CD4-positive, alpha-beta T cell treated with Interleukin-4 for 4 hours (primary cell): ENCODE measurements around the gene CFAP65.

Source experiments
- DNase-seq: peaks from one replicate; pipeline ENCODE4 v3.0.0-alpha.2; 2020

The CFAP65 gene

GRCh38 chr2:218961651-218962570, 79.4 kb downstream of the CFAP65 start:
- no peak for DNase-seq

DNA sequence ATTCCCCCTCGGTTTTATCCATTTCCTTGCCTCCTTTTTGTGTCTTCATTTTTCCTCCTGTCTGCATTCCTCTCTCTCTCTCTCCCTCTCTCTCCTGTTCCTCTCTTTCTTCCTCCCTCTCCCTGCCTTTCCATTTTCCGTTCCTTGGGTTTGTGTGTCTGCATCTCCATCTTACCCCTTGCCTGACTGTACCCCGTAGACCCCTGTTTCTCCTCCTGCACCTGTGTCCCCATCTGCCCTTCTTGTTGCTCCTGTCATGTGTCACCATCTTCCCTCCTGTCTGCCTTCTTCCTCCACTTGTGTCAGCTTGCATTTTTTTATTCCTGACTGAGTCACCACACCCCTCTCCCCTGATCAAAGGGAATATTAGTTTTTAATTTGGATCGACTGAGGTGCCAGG, 80.1 kb downstream of the CFAP65 start:
- no peak for DNase-seq

DNA sequence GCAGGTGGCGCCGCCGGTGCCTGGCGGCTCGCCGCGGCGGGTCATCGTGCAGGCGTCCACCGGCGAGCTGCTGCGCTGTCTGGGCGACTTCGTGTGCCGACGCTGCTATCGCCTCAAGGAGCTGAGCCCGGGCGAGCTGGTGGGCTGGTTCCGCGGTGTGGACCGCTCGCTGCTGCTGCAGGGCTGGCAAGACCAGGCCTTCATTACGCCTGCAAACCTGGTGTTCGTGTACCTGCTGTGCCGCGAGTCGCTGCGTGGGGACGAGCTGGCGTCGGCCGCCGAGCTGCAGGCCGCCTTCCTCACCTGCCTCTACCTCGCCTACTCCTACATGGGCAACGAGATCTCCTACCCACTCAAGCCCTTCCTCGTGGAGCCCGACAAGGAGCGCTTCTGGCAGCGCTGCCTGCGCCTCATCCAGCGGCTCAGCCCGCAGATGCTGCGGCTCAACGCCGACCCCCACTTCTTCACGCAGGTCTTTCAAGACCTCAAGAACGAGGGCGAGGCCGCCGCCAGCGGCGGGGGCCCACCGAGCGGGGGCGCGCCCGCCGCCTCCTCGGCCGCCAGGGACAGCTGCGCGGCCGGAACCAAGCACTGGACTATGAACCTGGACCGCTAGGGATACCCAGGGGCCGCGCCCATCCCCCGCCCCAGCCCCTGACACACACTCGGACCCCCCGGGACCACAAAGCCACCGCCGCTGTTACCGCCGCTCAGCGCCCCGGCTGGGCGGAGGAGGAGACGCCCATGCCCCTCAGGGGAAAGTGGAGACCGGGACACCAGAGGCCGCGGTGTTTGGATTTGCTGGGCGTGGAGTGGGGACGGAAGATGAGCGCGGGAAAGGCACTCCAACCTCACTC, 80.8 kb downstream of the CFAP65 start:
- DNase-seq, result no peak

DNA sequence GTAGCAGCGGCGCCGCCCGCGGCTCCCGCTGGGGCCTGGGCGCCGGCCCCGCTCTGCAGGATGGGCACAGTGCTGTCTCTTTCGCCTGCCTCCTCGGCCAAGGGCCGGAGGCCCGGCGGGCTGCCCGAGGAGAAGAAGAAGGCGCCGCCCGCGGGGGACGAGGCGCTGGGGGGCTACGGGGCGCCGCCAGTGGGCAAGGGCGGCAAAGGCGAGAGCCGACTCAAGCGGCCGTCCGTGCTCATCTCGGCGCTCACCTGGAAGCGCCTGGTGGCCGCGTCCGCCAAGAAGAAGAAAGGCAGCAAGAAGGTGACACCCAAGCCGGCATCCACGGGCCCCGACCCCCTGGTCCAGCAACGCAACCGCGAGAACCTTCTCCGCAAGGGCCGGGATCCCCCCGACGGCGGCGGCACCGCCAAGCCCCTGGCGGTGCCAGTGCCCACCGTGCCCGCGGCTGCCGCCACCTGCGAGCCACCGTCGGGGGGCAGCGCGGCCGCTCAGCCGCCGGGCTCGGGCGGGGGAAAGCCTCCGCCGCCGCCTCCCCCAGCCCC, 81.5 kb downstream of the CFAP65 start:
- DNase-seq, result no peak

DNA sequence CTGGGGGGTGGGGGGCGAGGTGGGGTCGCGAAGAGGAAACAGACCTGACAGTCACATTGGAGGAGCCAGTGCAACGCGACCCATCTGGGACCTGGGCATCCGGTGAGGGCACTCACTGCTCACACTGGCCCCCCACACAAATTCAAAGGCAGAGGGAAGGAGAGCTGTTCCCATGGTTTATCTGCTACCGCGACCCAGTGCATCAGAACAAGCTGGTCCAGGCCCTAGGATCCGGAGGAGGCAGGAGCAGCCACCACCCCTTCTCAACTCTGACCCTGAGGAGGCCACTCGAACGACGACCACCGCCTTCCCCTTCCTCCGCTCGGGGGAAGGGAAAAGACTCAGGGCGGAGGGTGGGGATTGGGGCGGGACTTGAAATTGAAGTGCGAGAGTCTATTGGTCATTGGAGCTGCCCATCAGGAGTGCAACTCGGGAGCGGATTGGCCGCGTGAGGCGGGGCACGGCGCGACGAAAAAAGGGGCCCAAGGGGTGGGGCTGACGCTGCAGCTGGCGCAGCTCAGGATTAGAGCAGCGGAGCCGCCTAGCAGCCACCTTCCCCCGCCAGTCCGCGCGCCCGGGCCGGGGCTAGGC, 82.1 kb downstream of the CFAP65 start, which contains the start of gene CDK5R2:
TSS of gene CDK5R2 (plus strand) at position 526 of the 591 bp plus-strand sequence. CDS start 155 bp downstream, outside the sequence.
- DNase-seq, result peak; percentile 62

GRCh38 chr2:218958276-218958675, 83.0 kb downstream of the CFAP65 start:
- no peak for DNase-seq

DNA sequence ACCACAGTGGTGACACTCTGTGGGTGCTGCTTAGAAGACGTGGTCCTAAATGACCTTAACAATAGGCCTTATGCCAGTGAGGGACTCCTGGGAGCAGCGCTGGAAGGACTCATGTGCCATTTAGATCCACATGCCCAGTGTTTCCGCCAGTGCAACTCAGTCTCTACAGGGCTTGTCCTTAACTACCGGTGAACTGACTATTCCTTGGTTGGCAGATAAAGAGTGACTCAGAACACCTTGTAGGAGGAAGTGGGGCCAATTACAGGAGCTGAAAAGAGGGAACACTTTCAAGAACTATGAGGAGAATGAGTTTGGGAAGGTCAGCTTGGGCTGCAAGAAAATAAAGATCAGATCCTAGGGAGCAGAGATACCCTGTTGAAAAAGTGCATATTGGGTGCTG, 83.6 kb downstream of the CFAP65 start:
- no peak for DNase-seq

DNA sequence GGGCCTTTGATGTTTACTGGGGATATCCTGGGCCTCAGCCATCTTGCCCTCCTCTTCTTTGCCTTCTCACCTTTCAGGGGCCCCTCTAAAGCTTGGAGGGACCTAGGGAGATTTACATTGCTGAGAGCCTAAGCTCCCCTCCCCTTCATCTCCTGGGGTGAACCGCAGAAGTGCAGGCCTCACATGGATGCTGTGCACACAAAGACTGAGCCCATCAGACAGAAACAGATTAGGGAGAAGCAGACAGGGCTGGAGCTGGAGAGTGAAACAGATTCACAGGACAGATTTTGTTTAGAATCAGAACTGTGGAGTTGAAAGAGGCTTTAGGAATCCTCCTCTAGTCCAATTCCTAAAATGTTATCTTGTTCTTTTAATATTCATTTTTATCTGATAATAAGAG, 85.3 kb downstream of the CFAP65 start:
- DNase-seq, result no peak

- DNase-seq, result no peak
These were observed 86.6 kb downstream of the CFAP65 start for GRCh38 chr2:218954541-218955300.

GRCh38 chr2:218953366-218953954, 87.9 kb downstream of the CFAP65 start:
- no peak for DNase-seq
